ENCODE data around the gene MX2.

MX2 gene

DNA sequence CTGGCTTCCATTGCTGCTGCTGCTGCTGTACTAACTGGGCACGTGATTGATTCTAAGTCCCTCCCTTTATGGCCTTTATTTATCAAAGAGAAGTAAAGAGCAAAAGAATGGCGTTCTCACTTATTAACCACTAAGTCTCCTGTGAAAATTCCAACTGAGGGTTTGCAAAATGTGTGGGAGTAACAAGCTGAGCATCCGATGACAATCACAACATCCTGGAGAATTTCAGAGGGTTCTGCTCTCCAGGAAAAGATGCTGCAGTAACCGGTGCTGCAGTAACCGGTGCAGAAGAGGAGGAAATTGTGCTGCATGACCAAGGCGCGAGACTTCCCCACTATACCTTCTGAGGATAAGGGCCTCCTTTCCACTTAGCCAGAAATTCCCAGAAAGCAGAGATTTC, 12.7 kb upstream of the MX2 start:
- TF ChIP-seq, protein P1, sequence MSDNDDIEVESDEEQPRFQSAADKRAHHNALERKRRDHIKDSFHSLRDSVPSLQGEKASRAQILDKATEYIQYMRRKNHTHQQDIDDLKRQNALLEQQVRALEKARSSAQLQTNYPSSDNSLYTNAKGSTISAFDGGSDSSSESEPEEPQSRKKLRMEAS (IDR thresholded peaks at IDR 0.05) = no peak
- no peak for TF ChIP-seq FOXM1 (IDR thresholded peaks at IDR 0.05; ENCODE audit: borderline replicate concordance, low read depth)
- no peak for TF ChIP-seq TEAD4 (IDR thresholded peaks at IDR 0.05)
- no peak for TF ChIP-seq RAD21 (IDR thresholded peaks at IDR 0.05; ENCODE audit: low read depth)
- no peak for TF ChIP-seq EP300 (IDR thresholded peaks at IDR 0.05; ENCODE audit: borderline replicate concordance)
- TF ChIP-seq TCF12 (IDR thresholded peaks at IDR 0.05; ENCODE audit: low read depth) = no peak
- TF ChIP-seq, protein P2, sequence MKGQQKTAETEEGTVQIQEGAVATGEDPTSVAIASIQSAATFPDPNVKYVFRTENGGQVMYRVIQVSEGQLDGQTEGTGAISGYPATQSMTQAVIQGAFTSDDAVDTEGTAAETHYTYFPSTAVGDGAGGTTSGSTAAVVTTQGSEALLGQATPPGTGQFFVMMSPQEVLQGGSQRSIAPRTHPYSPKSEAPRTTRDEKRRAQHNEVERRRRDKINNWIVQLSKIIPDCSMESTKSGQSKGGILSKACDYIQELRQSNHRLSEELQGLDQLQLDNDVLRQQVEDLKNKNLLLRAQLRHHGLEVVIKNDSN (IDR thresholded peaks at IDR 0.05) = no peak
- TF ChIP-seq TAF1 (IDR thresholded peaks at IDR 0.05; ENCODE audit: low read depth) = no peak
- TF ChIP-seq CEBPB (IDR thresholded peaks at IDR 0.05) = no peak
- no peak for TF ChIP-seq ZBTB7A (IDR thresholded peaks at IDR 0.05; ENCODE audit: low read depth)
- no peak for TF ChIP-seq EGR1 (IDR thresholded peaks at IDR 0.05)
- no peak for TF ChIP-seq CREB1 (IDR thresholded peaks at IDR 0.05; ENCODE audit: low read depth)
- TF ChIP-seq NFIC (IDR thresholded peaks at IDR 0.05) = no peak
- TF ChIP-seq YY1 (IDR thresholded peaks at IDR 0.05; ENCODE audit: low read depth) = no peak
- TF ChIP-seq, protein P3, sequence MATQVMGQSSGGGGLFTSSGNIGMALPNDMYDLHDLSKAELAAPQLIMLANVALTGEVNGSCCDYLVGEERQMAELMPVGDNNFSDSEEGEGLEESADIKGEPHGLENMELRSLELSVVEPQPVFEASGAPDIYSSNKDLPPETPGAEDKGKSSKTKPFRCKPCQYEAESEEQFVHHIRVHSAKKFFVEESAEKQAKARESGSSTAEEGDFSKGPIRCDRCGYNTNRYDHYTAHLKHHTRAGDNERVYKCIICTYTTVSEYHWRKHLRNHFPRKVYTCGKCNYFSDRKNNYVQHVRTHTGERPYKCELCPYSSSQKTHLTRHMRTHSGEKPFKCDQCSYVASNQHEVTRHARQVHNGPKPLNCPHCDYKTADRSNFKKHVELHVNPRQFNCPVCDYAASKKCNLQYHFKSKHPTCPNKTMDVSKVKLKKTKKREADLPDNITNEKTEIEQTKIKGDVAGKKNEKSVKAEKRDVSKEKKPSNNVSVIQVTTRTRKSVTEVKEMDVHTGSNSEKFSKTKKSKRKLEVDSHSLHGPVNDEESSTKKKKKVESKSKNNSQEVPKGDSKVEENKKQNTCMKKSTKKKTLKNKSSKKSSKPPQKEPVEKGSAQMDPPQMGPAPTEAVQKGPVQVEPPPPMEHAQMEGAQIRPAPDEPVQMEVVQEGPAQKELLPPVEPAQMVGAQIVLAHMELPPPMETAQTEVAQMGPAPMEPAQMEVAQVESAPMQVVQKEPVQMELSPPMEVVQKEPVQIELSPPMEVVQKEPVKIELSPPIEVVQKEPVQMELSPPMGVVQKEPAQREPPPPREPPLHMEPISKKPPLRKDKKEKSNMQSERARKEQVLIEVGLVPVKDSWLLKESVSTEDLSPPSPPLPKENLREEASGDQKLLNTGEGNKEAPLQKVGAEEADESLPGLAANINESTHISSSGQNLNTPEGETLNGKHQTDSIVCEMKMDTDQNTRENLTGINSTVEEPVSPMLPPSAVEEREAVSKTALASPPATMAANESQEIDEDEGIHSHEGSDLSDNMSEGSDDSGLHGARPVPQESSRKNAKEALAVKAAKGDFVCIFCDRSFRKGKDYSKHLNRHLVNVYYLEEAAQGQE (IDR thresholded peaks at IDR 0.05; ENCODE audit: low read depth) = no peak

DNA sequence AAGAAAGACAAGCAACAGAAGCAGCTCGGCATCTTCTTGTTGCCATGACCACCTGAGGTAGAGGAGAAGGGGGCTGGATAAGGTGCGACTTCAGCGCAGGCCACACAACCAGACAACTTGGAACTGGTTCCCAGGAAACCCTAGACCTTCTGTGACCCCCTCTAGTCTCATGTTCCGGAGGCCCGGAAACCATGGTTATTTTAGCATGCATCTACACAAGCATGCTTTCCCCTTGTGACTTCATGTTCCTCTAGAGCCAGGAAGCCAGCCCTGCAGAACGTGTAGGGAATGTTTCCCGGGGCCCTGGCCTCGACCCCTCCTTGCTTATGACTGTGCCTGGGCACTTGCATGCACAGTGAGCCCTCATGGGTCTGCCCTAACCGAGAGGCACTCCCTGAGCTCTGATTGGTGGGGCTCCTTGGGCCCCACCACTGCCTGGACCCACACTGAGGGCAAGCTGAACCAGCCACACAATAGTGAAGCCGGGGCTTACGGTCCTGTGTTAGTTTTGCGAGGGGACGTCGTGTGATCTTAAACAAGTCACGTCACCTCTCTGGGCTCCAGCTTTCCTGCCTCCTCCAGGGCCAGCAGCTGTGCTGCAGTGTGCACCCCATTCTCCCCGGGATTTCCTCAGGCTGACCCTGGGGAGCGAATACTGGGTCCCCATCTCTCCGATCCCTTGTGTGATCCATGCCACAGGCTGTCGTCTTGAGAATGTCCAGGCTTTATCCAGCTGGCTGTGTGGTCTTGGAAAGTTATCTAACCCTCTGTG, 12.0 kb upstream of the MX2 start:
- TF ChIP-seq ZBTB7A (IDR thresholded peaks at IDR 0.05; ENCODE audit: low read depth) (no peak), NFIC (IDR thresholded peaks at IDR 0.05) (no peak), YY1 (IDR thresholded peaks at IDR 0.05; ENCODE audit: low read depth) (no peak), CEBPB (IDR thresholded peaks at IDR 0.05) (no peak), TCF12 (IDR thresholded peaks at IDR 0.05; ENCODE audit: low read depth) (no peak), EGR1 (IDR thresholded peaks at IDR 0.05) (no peak)

DNA sequence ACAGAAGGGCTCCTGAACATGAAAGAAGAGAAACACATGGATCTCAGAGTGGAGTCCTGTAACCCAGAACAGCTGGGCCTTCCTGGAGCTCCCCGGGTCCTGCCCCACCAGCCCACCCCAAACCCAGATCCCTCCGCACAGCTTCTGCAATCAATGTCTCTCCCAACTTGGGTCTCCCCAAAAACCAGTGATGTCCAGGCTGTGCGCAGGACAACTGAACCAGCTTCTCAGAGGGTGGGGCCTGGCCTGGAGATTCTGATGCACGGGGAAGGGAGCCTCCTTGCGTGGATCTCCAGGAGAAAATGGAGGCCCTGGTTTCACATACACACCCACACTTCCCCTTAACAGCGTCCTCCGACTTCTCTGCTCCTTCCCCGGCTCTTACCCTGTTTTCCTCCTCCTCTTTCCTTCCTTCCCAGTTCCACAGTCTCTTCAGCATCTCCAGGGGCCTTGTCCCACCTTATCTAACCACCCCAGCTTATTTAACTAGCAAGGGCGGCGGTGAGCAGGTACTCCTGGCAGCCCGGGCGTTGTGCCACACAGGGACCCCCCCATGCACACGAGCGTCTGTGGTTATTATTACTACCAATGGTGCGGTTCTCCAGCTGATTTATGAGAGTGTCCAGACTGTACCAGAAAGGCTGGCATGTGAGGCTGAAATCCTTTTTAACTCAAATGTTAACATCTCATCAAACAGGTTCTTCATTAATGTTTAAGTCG, 11.2 kb upstream of the MX2 start:
- TF ChIP-seq EP300 (IDR thresholded peaks at IDR 0.05; ENCODE audit: borderline replicate concordance) (no peak), EGR1 (IDR thresholded peaks at IDR 0.05) (no peak), CEBPB (IDR thresholded peaks at IDR 0.05) (no peak), TCF12 (IDR thresholded peaks at IDR 0.05; ENCODE audit: low read depth) (no peak), FOXM1 (IDR thresholded peaks at IDR 0.05; ENCODE audit: borderline replicate concordance, low read depth) (no peak)
- TF ChIP-seq, protein P2 (IDR thresholded peaks at IDR 0.05) = no peak

DNA sequence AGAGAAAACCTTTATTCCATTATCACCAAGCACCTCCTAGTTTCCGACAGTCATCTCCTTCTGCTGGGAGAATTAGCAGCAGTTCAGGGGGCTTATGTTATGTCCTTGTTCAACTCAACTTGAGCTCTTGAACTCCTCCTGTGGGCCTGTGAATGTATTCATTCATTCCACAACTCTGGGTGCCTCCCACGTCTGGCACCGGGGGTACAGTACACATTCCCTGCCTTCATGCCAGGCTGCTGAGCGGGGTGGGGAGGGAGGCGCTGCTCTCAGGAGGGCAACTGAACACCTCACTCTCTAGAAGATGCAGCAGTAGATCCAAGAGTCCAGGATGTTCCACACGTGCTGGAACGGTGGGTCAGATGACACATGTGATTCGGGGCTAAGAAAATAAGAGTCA, 4.3 kb upstream of the MX2 start:
- TF ChIP-seq YY1 (IDR thresholded peaks at IDR 0.05; ENCODE audit: low read depth) (no peak), TAF1 (IDR thresholded peaks at IDR 0.05; ENCODE audit: low read depth) (no peak), CEBPB (IDR thresholded peaks at IDR 0.05) (no peak), ZBTB7A (IDR thresholded peaks at IDR 0.05; ENCODE audit: low read depth) (no peak), CREB1 (IDR thresholded peaks at IDR 0.05; ENCODE audit: low read depth) (no peak), TEAD4 (IDR thresholded peaks at IDR 0.05) (no peak), EP300 (IDR thresholded peaks at IDR 0.05; ENCODE audit: borderline replicate concordance) (no peak), TCF12 (IDR thresholded peaks at IDR 0.05; ENCODE audit: low read depth) (no peak), EGR1 (IDR thresholded peaks at IDR 0.05) (no peak), FOXM1 (IDR thresholded peaks at IDR 0.05; ENCODE audit: borderline replicate concordance, low read depth) (no peak), NFIC (IDR thresholded peaks at IDR 0.05) (no peak), RAD21 (IDR thresholded peaks at IDR 0.05; ENCODE audit: low read depth) (no peak)
- TF ChIP-seq, protein P2 (IDR thresholded peaks at IDR 0.05) = no peak
- TF ChIP-seq, protein P1 (IDR thresholded peaks at IDR 0.05) = no peak
- TF ChIP-seq, protein P3 (IDR thresholded peaks at IDR 0.05; ENCODE audit: low read depth) = no peak

Measured in Ishikawa (cell line).